ENCODE measurements around the gene TSLP.

The TSLP gene

GRCh38 chr5:111099058-111099778 is 27.7 kb downstream of the TSLP start:
- no peak for DNase-seq

DNA sequence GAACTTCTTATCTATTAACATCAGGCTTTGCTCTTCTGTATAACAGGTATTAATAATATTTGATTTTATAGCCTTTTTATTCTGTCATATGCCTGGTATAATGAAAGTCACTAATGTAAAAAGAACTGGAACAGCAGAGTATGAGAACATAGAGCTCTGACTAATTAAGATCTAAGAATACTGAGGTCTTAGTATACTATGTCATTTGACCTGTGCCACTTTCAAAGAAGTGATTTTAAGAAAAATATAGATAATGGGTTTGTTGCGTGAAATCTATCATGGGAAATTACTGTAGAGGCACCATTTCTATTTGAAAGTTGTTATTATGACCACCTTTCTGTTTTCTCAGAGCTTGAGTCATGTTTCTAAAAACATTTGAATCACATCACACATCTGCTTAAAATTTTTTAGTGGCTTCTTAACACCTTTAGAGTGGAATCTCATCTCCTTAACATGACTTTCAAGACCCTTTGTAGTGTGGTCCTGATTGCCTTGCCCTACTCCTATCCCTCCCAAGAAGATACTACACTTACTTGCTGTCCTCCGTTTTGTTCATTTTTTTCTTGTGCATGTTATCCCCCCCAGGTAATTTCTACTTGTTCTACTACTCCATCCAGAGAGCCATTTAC is 34.9 kb downstream of the TSLP start:
- DNase-seq: no peak

- no peak for DNase-seq
These were observed 35.9 kb downstream of the TSLP start for GRCh38 chr5:111107371-111107770.

GRCh38 chr5:111111956-111112355 is 40.4 kb downstream of the TSLP start:
- DNase-seq: no peak

DNA sequence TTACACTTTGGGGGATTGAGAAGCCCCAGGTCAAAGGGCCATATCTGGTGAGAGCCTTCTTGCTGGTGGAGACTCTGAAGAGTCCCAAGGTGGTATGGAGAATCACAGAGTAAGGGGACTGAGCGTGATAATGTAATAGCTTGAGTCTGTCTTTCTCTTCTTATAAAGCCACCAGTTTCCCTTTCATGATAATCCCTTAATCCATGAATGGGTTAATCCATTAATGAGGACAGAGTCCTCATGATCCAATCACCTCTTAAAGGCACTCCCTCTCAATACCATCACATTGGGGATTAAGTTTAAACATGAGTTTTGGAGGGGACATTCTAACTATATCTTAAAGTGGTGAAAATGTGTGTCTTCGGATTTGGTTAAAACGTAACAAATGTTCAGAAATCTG is 42.2 kb downstream of the TSLP start:
- no peak for DNase-seq

DNA sequence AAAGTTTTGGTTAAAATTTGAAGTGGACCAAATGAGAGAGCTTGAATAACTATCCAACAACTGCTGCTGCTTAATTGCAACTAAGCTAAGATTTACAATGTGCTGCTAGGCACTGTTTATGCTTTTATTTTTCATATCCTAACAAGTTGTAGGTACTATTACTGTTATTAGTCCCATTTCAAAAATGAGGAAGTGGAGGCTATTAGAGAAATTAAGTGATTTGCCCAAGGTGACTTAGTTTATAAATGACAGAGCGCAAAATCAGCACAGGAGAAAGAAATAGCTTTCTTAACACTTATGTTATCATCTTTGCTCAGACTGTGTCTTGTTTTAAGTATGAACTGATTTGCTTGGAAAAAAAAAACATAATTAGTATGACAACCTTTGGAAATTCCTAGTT is 43.7 kb downstream of the TSLP start:
- no peak for DNase-seq

DNA sequence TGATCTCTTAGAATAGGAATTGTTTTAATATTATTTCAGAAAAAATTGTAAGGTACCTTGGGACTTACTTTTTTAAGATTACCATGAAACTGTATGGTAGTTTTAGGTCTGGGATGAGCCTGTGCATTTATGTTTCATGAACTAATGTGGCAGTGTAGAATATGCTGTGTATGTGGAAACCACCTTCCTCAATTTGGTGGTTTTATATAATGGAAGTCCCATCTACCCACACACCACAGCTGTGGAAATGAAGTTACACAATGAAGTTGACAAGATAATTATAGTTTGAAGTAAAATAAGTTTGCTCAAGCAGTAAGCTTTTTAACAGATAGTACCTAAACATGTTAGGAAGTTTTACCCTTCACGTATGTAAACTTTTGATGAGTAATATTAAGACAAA is 45.0 kb downstream of the TSLP start:
- DNase-seq: no peak

DNA sequence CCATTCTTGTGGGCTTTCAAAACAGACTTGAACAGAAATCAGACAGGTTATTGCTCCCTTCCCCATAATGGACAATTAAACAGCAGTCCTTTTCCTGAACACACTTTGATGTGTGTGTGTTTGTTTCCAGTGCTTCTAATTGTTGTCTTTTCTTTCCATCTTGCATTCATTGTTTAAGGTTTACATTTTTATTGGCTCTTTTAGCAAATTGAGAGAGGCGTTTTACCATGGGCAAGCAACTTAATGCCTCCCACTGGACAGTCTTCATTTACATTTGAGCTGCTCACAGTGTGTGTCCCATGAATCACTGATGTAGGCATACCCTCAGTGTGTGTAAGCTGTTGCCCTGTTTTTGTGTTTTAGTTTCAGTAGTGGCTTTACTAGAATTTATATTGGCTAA is 45.6 kb downstream of the TSLP start:
- DNase-seq: no peak

GRCh38 chr5:111119221-111119620 is 47.7 kb downstream of the TSLP start:
- DNase-seq: no peak

DNA sequence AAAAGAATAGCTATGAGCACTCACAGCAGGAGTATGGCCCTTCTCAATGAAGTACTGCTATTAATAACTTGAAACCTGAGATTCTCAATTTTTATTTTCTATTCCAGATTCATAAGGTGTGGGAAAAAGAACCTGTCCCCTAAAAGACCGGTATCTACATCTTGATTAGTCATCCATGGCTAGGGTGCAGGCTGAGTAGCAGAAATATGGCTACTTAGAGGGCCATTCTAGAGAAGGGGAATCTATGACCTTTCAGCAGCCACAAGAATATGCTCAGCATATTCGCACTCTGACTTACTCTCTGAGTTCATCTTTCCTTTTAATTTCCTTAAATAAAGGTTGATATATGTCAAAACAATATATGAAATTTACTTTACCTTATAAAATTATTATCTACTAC is 48.3 kb downstream of the TSLP start:
- no peak for DNase-seq

DNA sequence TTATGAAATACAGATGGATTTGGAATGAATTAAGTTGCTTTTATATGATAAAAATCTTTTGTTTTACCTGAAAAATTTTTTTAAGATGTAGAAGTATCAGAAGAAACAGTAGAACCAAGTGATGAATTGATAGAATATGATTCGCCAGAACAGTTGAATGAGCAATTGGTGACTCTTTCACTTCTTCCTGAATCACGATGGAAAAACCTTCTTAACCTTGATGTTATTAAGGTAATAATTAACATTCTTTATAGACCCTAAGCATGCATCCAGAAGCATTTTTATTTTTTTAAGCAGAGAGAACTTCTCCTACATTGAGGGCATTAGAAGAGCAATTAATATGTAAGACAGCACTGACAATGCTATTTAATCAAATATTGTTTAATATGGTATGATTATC is 49.4 kb downstream of the TSLP start:
- DNase-seq: no peak

DNA sequence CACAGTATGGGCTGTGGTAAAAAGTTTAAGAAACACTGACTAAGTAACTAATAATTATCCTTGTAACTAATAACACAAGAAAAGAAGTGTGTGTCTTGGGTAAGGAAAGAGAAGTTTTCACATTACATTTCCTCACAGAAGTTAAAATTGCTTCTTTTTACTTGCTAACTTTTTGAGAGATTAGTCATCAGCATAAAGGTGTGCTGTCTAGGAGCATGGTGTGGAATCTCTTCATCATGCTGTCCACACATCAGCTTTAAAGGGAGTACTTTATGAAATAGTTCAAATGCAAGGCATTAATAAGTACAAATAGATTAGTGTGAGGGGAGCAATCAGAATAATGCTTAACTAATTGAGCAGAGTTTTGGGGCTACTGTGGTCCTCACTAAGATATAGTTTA is 50.4 kb downstream of the TSLP start:
- DNase-seq: no peak

- no peak for DNase-seq
These were observed 50.9 kb downstream of the TSLP start for GRCh38 chr5:111122398-111122797.

- DNase-seq: no peak
These were observed 53.3 kb downstream of the TSLP start for GRCh38 chr5:111124793-111125192.

DNA sequence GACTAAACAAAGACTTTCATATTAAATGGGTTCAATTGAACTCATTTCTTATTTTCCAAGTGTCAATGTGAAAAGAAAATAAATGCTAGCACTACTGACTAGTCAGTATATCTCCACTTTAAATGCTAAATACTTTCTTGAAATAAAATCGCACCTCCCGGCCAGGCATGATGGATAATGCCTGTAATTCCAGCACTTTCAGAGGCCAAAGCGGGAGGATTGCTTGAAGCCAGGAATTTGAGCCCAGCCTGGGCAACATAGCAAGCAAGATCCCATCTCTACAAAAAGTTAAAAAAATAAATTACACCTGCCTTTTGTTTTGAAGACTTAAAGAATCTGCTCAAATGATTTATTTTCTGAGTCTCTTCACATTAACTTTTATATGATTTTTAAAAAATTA is 55.4 kb downstream of the TSLP start:
- DNase-seq: no peak

Measured in NCI-H187 treated with DMSO at 0.1 percent for 48 hours (cell line).